Neural progenitor cell (in vitro differentiated cells): Measurements from ENCODE around the gene ARL4A.

ENCODE experiments used
- CTCF ChIP-seq: fragments of 200-600 bp; sonication (generic); IDR thresholded peaks from 2 replicates; pipeline ENCODE4 v1.5.1; 2017; ENCODE audit warnings: antibody characterized with exemption, mild to moderate bottlenecking
- EZH2 ChIP-seq: fragments of 200-600 bp; sonication (generic); IDR thresholded peaks from 2 replicates; pipeline ENCODE4 v1.6.1; 2017; ENCODE audit warnings: antibody characterized with exemption, mild to moderate bottlenecking, moderate library complexity
- EZH2phosphoT487 ChIP-seq: fragments of 200-600 bp; sonication (generic); IDR thresholded peaks from 2 replicates; pipeline ENCODE4 v1.6.1; 2017; ENCODE audit warnings: antibody characterized with exemption

DNA sequence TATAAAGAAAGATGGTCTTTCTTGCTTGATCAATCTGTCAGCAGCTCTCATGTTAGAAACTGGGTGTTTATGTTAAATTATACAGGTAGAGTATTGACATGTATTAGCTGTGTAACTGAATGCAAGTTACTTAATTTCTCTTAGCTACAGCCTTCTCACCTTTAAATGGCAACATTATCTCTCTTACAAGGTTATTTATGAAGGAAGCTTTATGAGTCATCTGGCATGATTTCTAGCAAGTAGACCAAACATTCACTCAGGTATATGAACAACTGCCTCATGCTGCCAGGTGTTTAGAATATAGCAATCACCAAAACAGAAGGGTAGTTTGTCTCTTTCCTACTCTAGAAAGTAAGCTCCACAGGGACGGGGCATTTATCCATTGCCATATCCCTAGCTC lies 8.5 kb downstream of the ARL4A start:
- TF ChIP-seq CTCF, result no peak
- no peak for TF ChIP-seq EZH2
- TF ChIP-seq EZH2phosphoT487, result no peak
